Astrocyte (in vitro differentiated cells and primary cell): ENCODE results near the gene KCNG4.

Experiments used
- EZH2 ChIP-seq: IDR thresholded peaks from 2 replicates; pipeline ENCODE4 v1.6.1; 2012; ENCODE audit warnings: mild to moderate bottlenecking, low read length, inconsistent platforms; ENCODE audit not compliant: insufficient read depth
- TF ChIP-seq, protein P1 (sequence below): IDR thresholded peaks from 2 replicates; pipeline ENCODE4 v1.5.1; 2011; ENCODE audit warnings: low read depth, mild to moderate bottlenecking, inconsistent platforms, low read length, moderate library complexity; ENCODE audit not compliant: insufficient read depth

DNA sequence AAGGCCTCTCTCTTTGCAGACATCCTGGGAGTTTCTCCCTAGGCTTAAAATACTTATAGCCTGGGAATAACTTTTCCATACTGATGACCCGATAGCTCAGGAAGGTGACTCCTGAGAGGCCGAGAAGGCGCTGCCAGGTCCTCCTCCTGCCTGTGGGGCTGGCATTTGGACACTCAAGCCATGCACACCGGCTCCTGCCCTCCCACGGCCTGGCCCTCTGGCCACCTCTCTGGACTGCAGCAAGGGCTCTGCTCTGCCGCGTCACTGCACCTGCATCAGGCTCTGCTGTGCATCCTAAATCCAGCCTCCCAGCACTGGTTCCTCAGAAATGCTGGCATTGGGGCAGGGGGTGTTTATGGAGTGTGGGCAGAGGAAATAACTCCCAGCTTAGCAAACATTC, 14.2 kb downstream of the KCNG4 start:
- TF ChIP-seq, protein P1, sequence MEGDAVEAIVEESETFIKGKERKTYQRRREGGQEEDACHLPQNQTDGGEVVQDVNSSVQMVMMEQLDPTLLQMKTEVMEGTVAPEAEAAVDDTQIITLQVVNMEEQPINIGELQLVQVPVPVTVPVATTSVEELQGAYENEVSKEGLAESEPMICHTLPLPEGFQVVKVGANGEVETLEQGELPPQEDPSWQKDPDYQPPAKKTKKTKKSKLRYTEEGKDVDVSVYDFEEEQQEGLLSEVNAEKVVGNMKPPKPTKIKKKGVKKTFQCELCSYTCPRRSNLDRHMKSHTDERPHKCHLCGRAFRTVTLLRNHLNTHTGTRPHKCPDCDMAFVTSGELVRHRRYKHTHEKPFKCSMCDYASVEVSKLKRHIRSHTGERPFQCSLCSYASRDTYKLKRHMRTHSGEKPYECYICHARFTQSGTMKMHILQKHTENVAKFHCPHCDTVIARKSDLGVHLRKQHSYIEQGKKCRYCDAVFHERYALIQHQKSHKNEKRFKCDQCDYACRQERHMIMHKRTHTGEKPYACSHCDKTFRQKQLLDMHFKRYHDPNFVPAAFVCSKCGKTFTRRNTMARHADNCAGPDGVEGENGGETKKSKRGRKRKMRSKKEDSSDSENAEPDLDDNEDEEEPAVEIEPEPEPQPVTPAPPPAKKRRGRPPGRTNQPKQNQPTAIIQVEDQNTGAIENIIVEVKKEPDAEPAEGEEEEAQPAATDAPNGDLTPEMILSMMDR: no peak
- TF ChIP-seq EZH2: no peak
